Retina (tissue), 1 donor: ENCODE data around the gene SESN2.

Source experiments
- DNase-seq: peaks from one replicate; pipeline ENCODE4 v3.0.0-alpha.2; 2016

Gene SESN2, protein sequence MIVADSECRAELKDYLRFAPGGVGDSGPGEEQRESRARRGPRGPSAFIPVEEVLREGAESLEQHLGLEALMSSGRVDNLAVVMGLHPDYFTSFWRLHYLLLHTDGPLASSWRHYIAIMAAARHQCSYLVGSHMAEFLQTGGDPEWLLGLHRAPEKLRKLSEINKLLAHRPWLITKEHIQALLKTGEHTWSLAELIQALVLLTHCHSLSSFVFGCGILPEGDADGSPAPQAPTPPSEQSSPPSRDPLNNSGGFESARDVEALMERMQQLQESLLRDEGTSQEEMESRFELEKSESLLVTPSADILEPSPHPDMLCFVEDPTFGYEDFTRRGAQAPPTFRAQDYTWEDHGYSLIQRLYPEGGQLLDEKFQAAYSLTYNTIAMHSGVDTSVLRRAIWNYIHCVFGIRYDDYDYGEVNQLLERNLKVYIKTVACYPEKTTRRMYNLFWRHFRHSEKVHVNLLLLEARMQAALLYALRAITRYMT

DNA sequence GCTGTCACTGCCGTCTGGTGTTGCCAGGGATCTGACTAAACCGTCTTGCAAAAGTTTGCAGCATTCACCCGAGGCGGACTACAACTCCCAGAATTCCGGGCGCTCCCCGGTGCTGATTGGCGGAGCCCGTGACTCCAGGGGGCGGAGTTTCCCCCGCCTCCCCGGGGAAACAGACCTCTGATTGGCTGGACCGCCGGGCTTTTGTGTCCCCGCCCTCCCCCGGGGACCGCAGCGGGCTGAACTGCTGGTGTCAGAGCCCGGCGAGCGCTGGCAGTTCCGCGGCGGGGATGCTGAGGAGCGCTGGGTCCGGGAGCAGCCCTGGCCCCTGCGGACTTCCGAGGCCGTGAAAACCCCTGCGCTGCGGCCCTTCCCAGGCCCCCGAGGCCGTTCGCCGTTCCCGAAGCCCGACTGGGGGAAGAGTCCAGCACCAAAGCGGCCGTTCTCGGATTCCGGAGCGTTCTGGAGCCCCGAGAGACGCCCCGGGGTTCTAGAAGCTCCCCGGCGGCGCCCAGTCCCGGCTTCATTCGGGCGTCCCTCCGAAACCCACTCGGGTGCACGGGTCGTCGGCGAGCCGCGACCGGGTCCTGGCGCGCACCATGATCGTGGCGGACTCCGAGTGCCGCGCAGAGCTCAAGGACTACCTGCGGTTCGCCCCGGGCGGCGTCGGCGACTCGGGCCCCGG lies at the start of gene SESN2:
Gene SESN2 (plus strand): TSS at position 267 of the 682 bp plus-strand sequence. CDS start 330 bp downstream, at position 597.
- DNase-seq, result peak; percentile 98

DNA sequence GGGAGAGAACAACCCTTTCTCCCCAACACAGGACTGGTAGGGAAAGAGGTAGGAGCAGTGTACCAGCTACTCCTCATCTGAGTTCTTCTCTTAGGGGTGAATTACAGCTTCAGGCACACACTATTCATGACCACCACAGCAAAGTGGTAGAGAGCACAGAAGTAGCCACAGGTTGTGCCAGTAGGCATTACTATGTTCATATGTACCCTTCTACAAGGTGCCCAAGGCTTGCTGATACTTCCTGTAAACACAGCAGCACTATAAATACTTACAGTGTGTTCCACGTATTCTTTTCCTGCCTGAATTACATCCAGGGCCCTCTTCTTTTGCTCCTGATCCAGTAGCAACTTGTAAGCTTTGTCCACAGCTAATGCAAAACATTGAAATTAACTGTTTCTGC lies 49.6 kb upstream of the SESN2 start:
- DNase-seq, result no peak

DNA sequence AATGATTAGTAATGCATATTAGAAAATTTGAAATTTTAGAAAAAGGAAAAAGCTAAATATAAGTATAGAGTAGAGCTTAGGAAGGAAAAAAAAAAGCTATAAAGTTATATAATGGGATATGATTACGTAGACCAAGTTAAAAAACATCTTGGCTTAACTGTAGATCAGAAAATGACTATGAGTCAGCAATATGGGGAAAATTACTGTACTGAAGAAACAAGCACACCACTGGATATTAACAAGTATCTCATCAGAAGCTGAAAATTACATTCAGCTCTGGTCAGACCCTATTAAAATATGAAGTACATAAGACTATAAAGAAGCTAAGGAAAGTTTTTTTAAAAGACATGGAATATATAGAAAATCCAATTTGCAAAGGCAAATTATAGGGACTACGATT lies 46.0 kb upstream of the SESN2 start:
- no peak for DNase-seq

DNA sequence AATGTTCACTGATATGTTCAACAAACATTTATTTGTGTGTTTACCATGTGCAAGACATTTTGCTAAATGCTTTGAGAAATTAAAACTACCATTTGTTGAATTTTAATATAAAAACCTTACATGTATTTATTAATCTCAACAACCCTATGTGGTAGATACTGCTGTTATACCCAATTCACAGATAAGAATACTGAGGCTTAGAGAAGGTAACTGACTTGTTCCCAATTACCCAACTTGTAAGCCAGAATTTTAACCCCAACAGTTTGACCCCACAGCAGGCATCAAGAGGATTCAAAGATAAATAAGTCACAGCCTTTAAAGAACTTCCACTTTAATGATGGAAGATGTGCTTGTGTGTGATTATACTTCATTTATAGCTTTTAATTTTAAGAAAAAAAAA lies 30.2 kb upstream of the SESN2 start:
- DNase-seq, result no peak

DNA sequence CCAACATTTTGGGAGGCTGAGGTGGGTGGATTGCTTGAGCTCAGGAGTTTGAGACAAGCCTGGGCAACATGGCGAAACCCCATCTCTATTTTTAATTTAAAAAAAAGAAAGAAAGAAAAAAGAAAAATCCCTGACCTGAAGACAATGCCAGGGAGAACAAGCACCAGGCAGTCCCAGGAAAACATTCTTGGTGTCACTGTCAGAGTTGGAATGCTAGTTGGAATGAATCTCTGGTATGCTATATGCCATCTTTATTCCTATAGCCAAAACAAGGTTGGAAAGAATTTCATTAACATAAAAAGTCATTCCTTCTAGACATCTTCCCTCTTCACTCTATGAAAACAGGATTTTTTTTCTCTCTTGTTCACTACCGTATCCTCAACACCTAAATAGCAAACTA lies 29.3 kb upstream of the SESN2 start:
- DNase-seq, result no peak

DNA sequence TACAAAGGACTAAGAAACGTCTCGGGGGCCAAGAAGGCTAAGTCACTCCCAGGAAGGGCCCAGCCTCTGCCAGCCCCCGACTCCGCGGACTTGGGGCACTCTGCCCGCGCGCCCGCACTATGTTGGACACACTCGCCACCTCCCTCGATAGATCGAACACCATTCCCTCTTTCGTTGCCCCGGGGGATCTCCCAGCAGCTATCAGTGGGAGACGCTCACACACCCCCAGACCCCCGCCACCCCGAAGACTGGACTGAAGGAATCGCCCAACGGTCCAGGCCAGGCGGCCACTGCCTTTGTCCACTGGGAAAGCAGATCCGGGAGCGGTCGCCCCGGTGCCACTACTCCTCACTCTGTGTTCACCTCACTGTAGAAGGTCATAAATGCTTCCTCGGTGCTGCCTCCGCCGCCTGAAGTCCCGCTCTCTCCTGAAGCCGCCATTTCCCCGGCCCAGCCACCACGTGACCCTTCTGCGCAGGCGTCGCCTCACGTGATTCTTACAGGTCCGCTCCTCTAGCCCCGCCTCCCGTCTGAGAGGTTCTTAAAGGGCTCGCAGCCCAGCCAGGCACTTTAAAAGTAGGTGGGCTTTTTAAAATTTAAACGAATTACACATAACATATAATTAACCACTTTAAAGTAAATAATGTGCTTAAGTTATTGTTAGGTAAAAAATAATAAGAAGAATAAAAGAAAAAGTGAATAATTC lies 26.6 kb upstream of the SESN2 start, which contains the start of gene DNAJC8:
Gene DNAJC8 (minus strand): TSS at position 472 of the 706 bp plus-strand sequence. CDS start 31 bp downstream, at position 441.
- peak; percentile 90 for DNase-seq

DNA sequence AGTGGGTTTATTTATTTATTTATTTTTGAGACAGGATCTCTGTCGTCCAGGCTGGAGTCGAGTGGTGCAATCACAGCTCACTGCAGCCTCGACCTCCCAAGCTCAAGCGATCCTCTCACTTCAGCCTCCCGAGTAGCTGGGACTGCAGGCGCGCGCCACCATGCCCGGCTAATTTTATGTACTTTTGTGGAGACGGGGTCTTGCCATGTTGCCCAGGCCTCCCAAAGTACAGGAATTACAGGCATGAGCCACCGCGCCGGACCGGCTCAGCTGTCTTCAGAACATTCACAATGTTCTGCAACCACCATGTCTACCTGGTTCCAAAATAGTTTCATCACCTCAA lies 26.1 kb upstream of the SESN2 start:
- no peak for DNase-seq

DNA sequence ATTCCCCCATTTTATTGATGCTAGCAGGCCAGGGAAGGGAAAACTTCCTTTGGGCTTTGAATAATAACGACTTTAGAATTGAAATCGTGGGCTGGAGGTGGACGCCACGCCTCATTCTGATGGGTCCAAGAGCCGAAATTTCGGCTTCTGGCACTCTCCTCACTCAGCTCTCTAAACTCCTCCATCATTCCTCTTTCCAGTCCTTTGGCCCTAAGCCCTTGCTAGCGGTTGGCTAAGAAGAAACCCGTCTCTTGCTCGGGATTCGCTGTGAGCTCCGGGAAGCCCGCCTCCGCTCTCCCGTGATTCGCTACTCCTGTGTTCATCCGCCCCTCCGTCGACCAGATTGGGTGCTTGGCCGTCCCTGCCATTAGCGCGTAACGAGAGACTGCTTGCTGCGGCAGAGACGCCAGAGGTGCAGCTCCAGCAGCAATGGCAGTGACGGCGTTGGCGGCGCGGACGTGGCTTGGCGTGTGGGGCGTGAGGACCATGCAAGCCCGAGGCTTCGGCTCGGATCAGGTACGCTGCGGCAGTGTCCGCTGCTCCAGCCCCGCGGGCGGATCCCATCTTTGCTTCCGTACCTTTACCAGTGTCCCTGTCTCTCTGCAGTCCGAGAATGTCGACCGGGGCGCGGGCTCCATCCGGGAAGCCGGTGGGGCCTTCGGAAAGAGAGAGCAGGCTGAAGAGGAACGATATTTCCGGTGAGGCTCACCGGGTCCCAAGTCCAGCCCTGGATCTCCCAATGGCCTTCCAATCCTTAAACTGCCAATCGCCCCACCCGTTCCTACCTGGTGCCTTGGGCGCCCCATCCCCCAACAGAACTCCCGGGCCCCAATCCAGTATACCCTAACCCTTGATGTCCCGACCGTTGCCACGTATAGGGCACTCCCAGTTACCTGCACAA lies 23.3 kb upstream of the SESN2 start, which contains the start of gene ATP5IF1:
Gene ATP5IF1 (plus strand): TSS at position 370 of the 901 bp plus-strand sequence. CDS start 60 bp downstream, at position 430.
- DNase-seq, result peak; percentile 95

DNA sequence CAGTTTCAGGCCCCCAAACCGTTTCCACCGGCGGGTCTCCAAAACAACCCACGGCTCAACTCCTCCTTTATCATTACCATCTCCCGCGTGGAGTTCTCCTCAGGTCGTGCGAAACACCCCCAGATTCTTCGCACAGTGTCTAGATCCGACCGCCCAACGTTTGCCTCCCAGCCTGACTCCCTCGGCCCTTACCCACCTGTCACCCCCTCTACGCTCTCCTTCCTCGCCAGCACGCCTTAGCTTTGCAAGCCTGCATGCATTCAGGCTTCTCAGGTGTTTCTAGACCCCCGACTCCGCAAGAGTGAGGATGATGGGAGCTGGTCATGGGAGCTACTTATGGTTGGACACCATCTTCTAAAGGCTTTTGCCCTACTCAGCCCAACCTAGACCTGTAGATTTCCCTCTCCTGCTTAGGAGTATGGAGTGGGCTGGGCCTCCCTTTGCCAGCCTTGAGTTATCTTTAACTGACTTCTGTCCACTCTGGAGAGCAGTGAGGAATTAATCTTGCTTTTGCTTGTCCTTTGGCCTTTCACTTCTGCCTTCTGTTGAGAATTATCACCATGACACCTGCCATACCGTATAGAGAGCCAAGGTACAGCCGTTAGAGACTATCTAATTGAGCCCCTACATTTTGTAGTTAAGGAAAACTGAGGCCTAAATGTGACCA lies 22.5 kb upstream of the SESN2 start:
- DNase-seq, result no peak

DNA sequence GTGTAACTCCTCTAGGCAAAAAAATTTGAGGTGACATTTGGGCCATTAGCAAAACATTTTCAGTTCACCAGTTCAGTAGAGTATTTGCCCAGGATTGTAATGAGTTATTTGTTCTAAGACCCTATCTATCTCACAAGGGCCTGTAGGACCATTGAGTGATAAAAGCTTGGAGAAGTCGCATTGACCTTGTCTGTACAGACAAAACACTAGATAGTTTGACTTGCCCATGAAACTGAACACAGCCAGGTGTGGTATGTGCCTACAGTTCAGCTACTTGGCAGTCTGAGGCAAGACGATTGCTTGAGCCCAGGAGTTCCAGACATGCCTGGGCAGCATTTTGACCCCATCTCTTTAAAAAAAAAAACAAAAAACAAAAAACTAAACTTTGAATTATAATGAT lies 20.3 kb upstream of the SESN2 start:
- no peak for DNase-seq

DNA sequence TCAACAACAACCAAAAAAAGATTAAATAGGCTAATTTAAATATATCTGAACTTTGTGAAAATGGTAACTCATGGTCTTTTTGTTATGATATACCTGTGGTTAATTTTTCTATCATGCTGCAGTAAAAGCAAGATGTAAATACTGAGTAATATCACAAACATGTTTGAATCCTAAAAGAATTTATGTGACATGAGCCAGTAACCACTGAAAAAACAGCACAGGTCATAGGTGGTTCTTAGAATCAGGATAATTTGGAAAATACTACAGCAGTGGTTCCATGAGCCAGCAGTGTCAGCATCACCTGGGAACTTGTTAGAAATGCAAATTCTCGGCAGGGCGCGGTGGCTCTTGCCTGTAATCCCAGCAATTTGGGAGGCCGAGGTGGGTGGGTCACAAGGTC lies 19.3 kb upstream of the SESN2 start:
- no peak for DNase-seq

DNA sequence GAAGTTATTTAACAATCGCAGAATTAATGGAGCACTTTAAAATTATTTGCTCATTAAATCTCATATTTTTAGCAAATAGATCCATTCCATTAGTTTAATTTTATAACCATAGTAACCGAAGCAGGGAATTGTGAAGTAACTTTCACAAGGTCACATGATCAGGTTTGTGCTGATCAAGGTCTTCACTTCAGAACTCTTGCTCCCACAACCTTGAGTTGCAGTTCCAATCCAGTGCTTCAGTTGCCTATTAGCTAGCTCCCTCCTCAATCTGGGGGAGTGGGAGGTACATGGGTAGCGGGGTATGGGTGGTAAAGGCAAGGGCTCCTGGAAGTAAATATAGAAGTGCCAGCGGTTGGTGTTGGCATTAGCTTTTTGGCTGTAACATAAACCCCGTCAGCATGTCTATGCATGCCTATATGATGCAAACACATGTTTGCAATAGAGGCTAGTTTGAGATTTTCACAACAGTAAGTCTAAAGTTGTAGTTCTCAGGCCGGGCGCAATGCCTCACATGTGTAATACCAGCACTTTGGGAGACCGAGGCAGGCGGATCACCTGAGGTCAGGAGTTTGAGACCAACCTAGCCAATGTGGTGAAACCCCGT lies 17.6 kb upstream of the SESN2 start:
- no peak for DNase-seq

DNA sequence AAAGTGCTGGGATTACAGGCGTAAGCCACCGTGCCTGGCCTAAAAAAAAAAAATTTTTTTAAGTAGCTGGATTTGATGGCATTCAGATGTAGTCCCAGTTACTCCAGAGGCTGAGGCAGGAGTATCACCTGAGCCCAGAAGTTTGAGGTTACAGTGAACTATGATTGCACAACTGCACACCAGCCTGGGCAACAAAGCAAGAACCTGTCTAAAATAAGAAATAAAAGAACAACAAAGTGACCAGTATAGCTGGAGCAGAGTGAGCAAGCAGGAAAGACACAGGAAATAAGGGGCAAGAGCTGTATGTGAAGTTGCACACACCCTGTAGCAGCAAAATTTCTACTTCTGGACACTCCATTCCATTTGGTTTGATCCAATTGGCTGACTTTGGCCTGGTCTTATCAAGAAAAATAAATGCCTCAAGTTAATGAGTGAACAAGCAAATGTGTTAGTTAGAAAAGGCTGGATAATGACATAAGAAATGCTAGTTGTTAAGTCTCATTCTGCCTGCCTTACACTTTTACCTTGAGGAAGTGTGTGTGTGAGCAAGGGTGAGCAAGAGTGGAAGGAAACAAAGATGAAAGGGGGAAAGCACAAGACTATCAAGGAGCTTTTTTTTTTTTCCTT lies 15.5 kb upstream of the SESN2 start:
- DNase-seq, result no peak

DNA sequence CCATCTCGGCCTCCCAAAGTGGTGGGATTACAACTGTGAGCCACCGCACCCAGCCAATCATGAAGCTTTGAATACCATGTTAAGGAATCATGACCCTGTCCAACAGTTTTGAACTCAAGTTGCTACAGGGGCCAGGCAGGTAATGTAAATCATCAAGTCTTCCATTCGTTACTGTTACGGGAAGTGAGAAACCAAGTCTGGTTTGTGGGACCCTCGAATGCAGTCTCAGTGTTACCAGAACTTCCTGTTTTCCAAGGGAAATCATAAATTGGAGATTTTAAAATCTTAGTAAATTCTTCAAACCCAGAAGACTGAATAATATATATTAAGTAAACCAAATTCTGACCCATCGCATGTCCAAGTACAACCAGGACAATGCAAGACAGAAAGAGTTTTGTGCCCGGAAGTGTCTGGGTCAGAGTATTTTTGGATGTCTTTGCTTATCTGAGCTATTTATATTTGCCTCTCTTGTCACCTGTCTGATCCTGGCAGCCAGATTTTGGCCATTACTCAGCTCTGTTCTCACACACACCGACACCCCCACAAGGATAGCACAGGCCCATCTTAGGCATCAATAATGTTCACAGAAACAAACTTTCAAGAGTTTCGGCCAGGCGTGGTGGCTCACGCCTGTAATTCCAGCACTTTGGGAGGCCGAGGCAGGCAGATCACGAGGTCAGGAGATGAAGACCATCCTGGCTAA lies 14.6 kb upstream of the SESN2 start:
- no peak for DNase-seq

DNA sequence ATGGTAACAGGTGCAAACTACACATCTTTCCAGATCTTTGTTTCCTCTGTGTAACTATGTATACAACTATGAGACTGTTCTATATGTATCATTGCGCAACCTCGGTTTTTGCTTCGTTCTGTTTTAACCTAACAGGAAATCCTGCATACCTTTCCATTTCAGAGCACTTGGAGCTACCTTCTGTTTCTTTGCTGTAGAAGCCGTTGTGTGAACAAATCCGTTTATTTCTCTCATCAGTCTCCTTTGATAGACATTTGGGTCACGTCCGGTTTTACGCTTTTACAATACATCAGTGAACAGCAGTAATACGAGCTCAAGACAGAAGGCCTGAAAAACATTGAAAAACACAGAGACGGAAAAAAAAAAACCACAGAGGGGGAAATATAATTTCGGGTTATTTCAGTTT lies 12.9 kb upstream of the SESN2 start:
- DNase-seq, result no peak

DNA sequence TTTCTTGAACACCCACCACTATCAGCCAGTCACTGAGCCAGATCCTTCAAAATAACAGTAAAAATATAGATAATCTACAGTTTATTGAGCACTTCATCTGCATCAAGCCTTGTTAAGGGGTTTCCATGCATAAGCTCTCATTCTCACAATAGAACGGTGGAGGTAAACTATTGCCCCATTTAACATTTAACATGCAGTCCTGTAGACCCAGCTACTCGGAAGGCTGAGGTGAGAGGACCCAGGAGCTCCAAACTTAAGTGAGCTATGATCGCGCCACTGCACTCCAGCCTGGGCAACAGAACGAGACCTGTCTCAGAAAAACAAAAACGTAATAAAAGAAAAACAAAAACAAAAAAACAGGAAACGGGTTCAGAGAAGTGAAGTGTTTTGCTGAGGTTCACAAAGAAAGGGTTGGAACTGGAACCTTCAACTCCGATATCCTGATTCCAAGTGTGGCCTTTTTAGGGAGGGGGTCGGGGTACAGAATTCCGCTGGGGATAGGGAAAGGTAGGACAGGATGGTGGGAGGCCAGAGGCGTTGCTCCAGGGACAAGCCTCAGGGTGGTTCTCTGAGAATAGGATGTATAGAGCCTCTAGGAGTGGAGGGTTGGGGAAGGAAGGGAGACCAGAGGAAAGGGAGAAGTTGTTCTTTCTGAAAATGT lies 11.6 kb upstream of the SESN2 start:
- DNase-seq, result no peak

DNA sequence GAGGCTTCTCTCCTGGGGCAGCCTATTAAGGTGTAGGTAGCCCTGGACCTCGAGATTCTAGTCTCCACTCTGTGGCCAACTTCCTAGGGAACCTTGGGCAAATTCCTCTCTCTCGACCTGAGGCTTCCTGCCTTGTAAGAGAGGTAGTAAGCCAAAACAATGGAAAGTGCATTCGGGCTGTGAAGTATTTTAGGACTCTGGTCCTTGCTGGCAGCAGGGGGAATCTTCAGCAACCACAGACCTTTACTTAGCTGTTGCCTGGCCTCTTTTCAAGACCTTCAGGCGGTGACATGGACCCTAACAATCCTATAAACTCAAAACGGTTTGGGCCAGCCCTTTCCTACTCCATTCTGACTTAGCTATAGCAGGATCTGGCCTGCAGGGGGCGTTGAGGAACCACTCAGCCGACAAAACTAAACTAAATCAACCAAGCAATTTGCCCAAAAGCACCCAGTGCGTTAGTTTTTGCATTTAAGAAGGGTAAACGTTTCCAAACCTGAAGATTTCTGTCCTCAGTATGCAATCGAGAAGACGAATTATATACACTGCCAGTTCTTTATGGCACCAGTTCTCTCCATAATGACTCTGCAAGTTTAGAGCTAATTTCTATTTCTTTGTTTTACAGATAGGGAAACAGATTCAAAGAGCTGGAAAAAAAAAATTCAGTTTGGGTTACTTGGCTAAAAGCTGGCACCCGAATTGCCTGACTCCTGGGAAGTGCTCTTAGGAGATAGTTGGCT lies 10.9 kb upstream of the SESN2 start:
- peak; percentile 82 for DNase-seq

DNA sequence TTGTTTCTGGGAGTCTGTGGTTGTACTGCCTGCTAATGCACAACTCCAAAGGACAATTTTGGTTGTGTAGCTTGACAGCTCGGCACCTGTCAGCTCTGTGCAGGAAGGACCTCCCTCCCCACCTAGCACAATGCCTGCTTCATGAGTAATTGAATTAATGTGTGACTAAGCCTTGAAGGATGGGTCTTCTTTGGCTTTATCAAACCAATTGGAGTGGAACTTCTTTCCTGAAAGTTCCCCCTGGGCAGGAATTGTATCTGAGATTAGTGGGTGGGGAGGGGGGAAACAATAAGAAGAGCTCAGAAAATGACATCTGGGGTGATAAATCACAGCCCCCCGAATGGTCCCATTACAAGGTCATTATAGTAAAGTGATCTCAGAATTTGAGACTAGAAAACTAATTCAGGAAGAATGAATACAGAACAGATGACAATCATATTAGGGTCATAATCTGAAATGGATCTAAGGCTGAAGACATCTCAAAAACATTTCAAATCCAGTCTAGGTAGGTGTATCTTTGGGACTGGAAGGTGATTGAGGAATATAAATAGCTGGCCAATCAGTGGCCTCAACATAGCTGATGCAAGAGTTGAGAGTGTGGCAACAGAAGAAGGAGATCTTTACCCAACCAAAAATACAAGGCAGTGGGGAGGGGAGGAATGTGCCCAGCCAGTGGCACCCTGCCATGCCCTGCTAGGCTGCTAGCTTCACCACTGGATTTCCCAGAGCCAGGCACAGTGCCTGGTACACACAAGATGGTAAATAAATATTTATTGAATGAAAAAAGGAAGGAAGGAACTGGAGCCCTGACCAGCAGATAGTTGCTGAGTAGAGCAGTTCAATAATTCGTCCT lies 10.1 kb upstream of the SESN2 start:
- no peak for DNase-seq
